WTC11 (cell line): ENCODE data around the gene NTN1. TPM values are rescaled to one million over a fixed set of nuclear protein-coding genes. Genes with fewer than 3 reads are reported as not detected.

Source experiments
- ATAC-seq: fragments of 200-7000 bp; cut with Tn5 transposase; 2 replicates; pipeline ENCODE4 v1.10.0; 2021; ENCODE audit warnings: mild to moderate bottlenecking, moderate library complexity
- CTCF ChIA-PET: fragments of 300-600 bp; sonication (Branson Sonifier 250); formaldehyde crosslinking; loops from one replicate; lab custom pipeline; 2021; ENCODE audit warnings: antibody characterized with exemption; lab: Charles Lee
- POLR2A ChIA-PET: fragments of 350-600 bp; sonication (Branson Sonifier 250); formaldehyde crosslinking; loops from one replicate; lab custom pipeline; 2021; ENCODE audit warnings: antibody characterized with exemption; lab: Charles Lee
- DNase-seq: peaks from one replicate; pipeline ENCODE4 v3.0.0; 2021; ENCODE audit warnings: low spot score
- H3K27ac Mint-ChIP-seq: 2 replicates; pipeline ENCODE4 v1.8.0; 2021; ENCODE audit warnings: mixed read lengths
- H3K27me3 Mint-ChIP-seq: 2 replicates; pipeline ENCODE4 v1.8.0; 2021; ENCODE audit warnings: low read depth, mild to moderate bottlenecking, moderate library complexity, mixed read lengths
- H3K36me3 Mint-ChIP-seq: 2 replicates; pipeline ENCODE4 v1.8.0; 2021; ENCODE audit warnings: mixed read lengths
- H3K4me1 Mint-ChIP-seq: 2 replicates; pipeline ENCODE4 v1.8.0; 2022; ENCODE audit warnings: mixed read lengths
- H3K4me3 Mint-ChIP-seq: 2 replicates; pipeline ENCODE4 v1.8.0; 2021; ENCODE audit warnings: mild to moderate bottlenecking, moderate library complexity, mixed read lengths
- H3K9me3 Mint-ChIP-seq: 2 replicates; pipeline ENCODE4 v1.8.0; 2021; ENCODE audit warnings: mixed read lengths
- EMX1 ChIP-seq: fragments of 250-450 bp; sonication (Bioruptor Pico); IDR thresholded peaks from 2 replicates; pipeline ENCODE4 v1.8.0; 2021; ENCODE audit warnings: mild to moderate bottlenecking
- ETV6 ChIP-seq: sonication (generic); formaldehyde crosslinking; IDR thresholded peaks from 2 replicates; pipeline ENCODE4 v1.8.1; 2022; ENCODE audit warnings: mild to moderate bottlenecking, missing genetic modification reagents
- FOXJ3 ChIP-seq: sonication (generic); formaldehyde crosslinking; IDR thresholded peaks from 2 replicates; pipeline ENCODE4 v1.9.0; 2021; ENCODE audit warnings: missing genetic modification reagents, mild to moderate bottlenecking, borderline replicate concordance
- FOXK1 ChIP-seq: sonication (generic); formaldehyde crosslinking; IDR thresholded peaks from 2 replicates; pipeline ENCODE4 v1.8.0; 2022; ENCODE audit warnings: mild to moderate bottlenecking, moderate library complexity, missing genetic modification reagents
- JUN ChIP-seq: sonication (generic); formaldehyde crosslinking; IDR thresholded peaks from 2 replicates; pipeline ENCODE4 v1.8.0; 2023; ENCODE audit warnings: mild to moderate bottlenecking, missing genetic modification reagents
- MYBL2 ChIP-seq: sonication (generic); formaldehyde crosslinking; IDR thresholded peaks from 2 replicates; pipeline ENCODE4 v1.8.1; 2023; ENCODE audit warnings: mild to moderate bottlenecking, moderate library complexity, missing genetic modification reagents
- NR1H2 ChIP-seq: sonication (generic); formaldehyde crosslinking; IDR thresholded peaks from 2 replicates; pipeline ENCODE4 v1.9.0; 2021; ENCODE audit warnings: mild to moderate bottlenecking, moderate library complexity, missing genetic modification reagents
- SMAD3 ChIP-seq: sonication (generic); formaldehyde crosslinking; IDR thresholded peaks from 2 replicates; pipeline ENCODE4 v1.8.0; 2022; ENCODE audit warnings: missing genetic modification reagents, mild to moderate bottlenecking, borderline replicate concordance
- ZNF219 ChIP-seq: sonication (generic); formaldehyde crosslinking; IDR thresholded peaks from 2 replicates; pipeline ENCODE4 v1.8.0; 2023; ENCODE audit warnings: missing genetic modification reagents, mild to moderate bottlenecking, borderline replicate concordance
- ZNF396 ChIP-seq: fragments of 250-450 bp; sonication (Bioruptor Pico); IDR thresholded peaks from 2 replicates; pipeline ENCODE4 v1.8.0; 2021; ENCODE audit warnings: mild to moderate bottlenecking, moderate library complexity, borderline replicate concordance
- ZNF416 ChIP-seq: fragments of 250-450 bp; sonication (Bioruptor Pico); IDR thresholded peaks from 2 replicates; pipeline ENCODE4 v1.9.0; 2021; ENCODE audit warnings: mild to moderate bottlenecking, inconsistent platforms
- total RNA-seq: library from RNA; stranded (reverse); gene quantifications from 3 replicates; pipeline ENCODE4 v1.2.3, GENCODE V29; 2021
- TF ChIP-seq, protein P1 (sequence below): sonication (generic); formaldehyde crosslinking; IDR thresholded peaks from 2 replicates; pipeline ENCODE4 v1.8.1; 2022; ENCODE audit warnings: low read depth, mild to moderate bottlenecking, moderate library complexity, missing genetic modification reagents, borderline replicate concordance
- TF ChIP-seq, protein P2 (sequence below): sonication (generic); formaldehyde crosslinking; IDR thresholded peaks from 2 replicates; pipeline ENCODE4 v1.8.1; 2022; ENCODE audit warnings: low read depth, missing genetic modification reagents, borderline replicate concordance
- TF ChIP-seq, protein P3 (sequence below): sonication (generic); formaldehyde crosslinking; IDR thresholded peaks from 2 replicates; pipeline ENCODE4 v1.8.1; 2023; ENCODE audit warnings: mild to moderate bottlenecking, missing genetic modification reagents
- TF ChIP-seq, protein P4 (sequence below): sonication (generic); formaldehyde crosslinking; IDR thresholded peaks from 2 replicates; pipeline ENCODE4 v1.8.0; 2022; ENCODE audit warnings: missing genetic modification reagents
- TF ChIP-seq, protein P5 (sequence below): sonication (generic); formaldehyde crosslinking; conservative IDR thresholded peaks from 2 replicates; pipeline ENCODE4 v1.8.1; 2023; ENCODE audit warnings: mild to moderate bottlenecking, low read depth, missing genetic modification reagents, moderate library complexity
- TF ChIP-seq, protein P6 (sequence below): sonication (generic); formaldehyde crosslinking; IDR thresholded peaks from 2 replicates; pipeline ENCODE4 v1.8.0; 2023; ENCODE audit warnings: missing genetic modification reagents

The NTN1 gene
- total RNA-seq, 1 experiment from 2014 or later: 5.5 TPM

DNA sequence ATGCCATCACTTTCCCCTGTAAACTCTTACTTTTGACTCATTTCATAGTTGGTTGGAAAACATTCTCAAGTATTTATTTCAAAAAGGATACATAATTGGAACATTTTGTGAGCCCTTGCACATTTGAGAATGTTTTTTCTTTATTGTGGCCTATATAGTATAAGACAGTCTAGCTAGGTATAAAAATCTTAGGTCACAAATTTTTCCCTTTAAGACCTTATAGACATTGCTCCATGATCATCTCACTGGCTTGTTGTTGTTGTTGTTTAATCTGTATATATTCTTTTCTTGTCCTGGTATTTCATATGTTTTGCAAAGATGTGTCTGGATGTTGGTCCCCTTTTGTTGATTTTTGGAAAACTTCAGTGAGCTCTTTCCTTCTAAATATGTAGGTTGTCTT is 194.2 kb downstream of the NTN1 start (continued):
- TF ChIP-seq, protein P1, sequence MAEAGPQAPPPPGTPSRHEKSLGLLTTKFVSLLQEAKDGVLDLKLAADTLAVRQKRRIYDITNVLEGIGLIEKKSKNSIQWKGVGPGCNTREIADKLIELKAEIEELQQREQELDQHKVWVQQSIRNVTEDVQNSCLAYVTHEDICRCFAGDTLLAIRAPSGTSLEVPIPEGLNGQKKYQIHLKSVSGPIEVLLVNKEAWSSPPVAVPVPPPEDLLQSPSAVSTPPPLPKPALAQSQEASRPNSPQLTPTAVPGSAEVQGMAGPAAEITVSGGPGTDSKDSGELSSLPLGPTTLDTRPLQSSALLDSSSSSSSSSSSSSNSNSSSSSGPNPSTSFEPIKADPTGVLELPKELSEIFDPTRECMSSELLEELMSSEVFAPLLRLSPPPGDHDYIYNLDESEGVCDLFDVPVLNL (CRISPR knock-in tag): no peak
- no peak for TF ChIP-seq SMAD3 (CRISPR knock-in tag)
- TF ChIP-seq ETV6: no peak
- TF ChIP-seq JUN: no peak
- TF ChIP-seq ZNF219 (CRISPR knock-in tag): no peak
- no peak for TF ChIP-seq NR1H2
- TF ChIP-seq FOXK1 (CRISPR knock-in tag): no peak
- TF ChIP-seq EMX1 (CRISPR knock-in tag): no peak
- no peak for TF ChIP-seq ZNF396 (CRISPR knock-in tag)
- TF ChIP-seq MYBL2: no peak

DNA sequence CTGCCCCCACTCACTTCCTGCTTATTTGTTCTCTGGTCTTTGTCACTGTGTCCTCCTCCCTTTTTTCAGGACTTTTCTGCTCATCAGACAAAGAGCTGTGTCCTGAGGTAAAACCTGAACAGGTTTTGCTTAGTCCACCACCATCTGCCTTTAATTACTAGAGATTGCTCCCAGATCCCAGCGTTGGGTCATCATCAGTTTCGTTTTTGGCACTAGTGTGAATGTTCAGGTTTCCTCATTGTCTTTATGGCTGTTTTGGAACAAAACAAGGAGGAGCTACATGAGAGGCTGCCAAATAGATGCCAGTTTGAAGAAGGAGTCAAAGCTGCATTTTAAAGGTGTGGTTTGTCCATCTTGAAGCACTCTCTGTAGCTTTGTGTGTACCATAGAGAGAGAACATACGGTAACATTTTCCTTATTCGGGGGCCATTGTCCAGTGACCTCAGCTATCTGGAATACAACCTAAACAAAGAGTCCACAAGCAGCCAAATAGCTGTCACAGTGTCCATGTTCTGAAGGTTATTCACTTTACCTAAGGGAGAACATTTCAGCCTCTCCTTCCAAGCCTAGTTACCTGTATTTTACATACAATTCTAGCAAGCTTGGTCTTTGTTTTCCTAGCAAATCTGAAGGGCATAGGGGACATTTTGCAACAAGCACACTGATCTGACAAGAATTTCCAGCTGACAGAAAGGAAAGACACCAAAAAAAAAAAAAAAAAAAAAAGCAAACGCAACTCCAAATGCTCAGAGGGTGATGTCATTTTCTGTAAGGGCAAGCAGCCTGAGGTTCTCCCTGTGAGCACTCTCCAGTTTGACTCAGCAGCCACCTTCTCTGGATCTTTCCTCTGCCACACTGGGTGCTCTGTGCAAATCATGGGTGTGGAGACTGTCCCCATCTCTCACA is 196.1 kb downstream of the NTN1 start:
- ATAC-seq: no peak
- peaks cover 19% of the 10 kb centered on the region for H3K36me3 Mint-ChIP-seq
- H3K27ac Mint-ChIP-seq: no peak overlapping the region
- POLR2A ChIA-PET: interaction anchor here (0.7 kb wide), 1 partner anchor 198 kb away, joined by 7 read pairs; no protein-coding TSS in a partner anchor
- H3K4me1 Mint-ChIP-seq: peaks cover 20% of the 10 kb centered on the region
- H3K4me3 Mint-ChIP-seq: no peak overlapping the region
- no peak for TF ChIP-seq EMX1 (CRISPR knock-in tag)
- no peak for TF ChIP-seq FOXJ3 (CRISPR knock-in tag)
- TF ChIP-seq, protein P2, sequence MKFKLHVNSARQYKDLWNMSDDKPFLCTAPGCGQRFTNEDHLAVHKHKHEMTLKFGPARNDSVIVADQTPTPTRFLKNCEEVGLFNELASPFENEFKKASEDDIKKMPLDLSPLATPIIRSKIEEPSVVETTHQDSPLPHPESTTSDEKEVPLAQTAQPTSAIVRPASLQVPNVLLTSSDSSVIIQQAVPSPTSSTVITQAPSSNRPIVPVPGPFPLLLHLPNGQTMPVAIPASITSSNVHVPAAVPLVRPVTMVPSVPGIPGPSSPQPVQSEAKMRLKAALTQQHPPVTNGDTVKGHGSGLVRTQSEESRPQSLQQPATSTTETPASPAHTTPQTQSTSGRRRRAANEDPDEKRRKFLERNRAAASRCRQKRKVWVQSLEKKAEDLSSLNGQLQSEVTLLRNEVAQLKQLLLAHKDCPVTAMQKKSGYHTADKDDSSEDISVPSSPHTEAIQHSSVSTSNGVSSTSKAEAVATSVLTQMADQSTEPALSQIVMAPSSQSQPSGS (CRISPR knock-in tag): no peak
- TF ChIP-seq, protein P3, sequence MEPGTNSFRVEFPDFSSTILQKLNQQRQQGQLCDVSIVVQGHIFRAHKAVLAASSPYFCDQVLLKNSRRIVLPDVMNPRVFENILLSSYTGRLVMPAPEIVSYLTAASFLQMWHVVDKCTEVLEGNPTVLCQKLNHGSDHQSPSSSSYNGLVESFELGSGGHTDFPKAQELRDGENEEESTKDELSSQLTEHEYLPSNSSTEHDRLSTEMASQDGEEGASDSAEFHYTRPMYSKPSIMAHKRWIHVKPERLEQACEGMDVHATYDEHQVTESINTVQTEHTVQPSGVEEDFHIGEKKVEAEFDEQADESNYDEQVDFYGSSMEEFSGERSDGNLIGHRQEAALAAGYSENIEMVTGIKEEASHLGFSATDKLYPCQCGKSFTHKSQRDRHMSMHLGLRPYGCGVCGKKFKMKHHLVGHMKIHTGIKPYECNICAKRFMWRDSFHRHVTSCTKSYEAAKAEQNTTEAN (CRISPR knock-in tag): no peak
- TF ChIP-seq, protein P4, sequence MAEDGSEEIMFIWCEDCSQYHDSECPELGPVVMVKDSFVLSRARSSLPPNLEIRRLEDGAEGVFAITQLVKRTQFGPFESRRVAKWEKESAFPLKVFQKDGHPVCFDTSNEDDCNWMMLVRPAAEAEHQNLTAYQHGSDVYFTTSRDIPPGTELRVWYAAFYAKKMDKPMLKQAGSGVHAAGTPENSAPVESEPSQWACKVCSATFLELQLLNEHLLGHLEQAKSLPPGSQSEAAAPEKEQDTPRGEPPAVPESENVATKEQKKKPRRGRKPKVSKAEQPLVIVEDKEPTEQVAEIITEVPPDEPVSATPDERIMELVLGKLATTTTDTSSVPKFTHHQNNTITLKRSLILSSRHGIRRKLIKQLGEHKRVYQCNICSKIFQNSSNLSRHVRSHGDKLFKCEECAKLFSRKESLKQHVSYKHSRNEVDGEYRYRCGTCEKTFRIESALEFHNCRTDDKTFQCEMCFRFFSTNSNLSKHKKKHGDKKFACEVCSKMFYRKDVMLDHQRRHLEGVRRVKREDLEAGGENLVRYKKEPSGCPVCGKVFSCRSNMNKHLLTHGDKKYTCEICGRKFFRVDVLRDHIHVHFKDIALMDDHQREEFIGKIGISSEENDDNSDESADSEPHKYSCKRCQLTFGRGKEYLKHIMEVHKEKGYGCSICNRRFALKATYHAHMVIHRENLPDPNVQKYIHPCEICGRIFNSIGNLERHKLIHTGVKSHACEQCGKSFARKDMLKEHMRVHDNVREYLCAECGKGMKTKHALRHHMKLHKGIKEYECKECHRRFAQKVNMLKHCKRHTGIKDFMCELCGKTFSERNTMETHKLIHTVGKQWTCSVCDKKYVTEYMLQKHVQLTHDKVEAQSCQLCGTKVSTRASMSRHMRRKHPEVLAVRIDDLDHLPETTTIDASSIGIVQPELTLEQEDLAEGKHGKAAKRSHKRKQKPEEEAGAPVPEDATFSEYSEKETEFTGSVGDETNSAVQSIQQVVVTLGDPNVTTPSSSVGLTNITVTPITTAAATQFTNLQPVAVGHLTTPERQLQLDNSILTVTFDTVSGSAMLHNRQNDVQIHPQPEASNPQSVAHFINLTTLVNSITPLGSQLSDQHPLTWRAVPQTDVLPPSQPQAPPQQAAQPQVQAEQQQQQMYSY (CRISPR knock-in tag): no peak
- TF ChIP-seq SMAD3 (CRISPR knock-in tag): no peak
- TF ChIP-seq ZNF219 (CRISPR knock-in tag): no peak
- TF ChIP-seq, protein P5, sequence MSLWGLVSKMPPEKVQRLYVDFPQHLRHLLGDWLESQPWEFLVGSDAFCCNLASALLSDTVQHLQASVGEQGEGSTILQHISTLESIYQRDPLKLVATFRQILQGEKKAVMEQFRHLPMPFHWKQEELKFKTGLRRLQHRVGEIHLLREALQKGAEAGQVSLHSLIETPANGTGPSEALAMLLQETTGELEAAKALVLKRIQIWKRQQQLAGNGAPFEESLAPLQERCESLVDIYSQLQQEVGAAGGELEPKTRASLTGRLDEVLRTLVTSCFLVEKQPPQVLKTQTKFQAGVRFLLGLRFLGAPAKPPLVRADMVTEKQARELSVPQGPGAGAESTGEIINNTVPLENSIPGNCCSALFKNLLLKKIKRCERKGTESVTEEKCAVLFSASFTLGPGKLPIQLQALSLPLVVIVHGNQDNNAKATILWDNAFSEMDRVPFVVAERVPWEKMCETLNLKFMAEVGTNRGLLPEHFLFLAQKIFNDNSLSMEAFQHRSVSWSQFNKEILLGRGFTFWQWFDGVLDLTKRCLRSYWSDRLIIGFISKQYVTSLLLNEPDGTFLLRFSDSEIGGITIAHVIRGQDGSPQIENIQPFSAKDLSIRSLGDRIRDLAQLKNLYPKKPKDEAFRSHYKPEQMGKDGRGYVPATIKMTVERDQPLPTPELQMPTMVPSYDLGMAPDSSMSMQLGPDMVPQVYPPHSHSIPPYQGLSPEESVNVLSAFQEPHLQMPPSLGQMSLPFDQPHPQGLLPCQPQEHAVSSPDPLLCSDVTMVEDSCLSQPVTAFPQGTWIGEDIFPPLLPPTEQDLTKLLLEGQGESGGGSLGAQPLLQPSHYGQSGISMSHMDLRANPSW: no peak
- no peak for TF ChIP-seq ZNF416
- TF ChIP-seq, protein P6, sequence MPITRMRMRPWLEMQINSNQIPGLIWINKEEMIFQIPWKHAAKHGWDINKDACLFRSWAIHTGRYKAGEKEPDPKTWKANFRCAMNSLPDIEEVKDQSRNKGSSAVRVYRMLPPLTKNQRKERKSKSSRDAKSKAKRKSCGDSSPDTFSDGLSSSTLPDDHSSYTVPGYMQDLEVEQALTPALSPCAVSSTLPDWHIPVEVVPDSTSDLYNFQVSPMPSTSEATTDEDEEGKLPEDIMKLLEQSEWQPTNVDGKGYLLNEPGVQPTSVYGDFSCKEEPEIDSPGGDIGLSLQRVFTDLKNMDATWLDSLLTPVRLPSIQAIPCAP (CRISPR knock-in tag): no peak
- CTCF ChIA-PET: interaction anchor here (0.8 to 1.4 kb wide), 2 partner anchors 39 to 75 kb away, joined by 3 read pairs; no protein-coding TSS in a partner anchor
- no peaks in the 10 kb centered on the region; the same call in 1 of the 2 replicates for H3K27me3 Mint-ChIP-seq
- H3K9me3 Mint-ChIP-seq: peaks cover 19% of the 10 kb centered on the region
- no peak for DNase-seq
